Right ventricle myocardium inferior (tissue), 1 donor: Measurements from ENCODE around the gene TNFAIP8L3. TPM values are rescaled to one million over a fixed set of nuclear protein-coding genes. Genes with fewer than 3 reads are reported as not detected.

Source experiments
- ATAC-seq: fragments of 200-7000 bp; cut with Tn5 transposase; one replicate; pipeline ENCODE4 v1.9.1; 2020; ENCODE audit warnings: mild to moderate bottlenecking, moderate library complexity
- DNase-seq: peaks from one replicate; pipeline ENCODE4 v3.0.0; 2021; ENCODE audit errors: missing footprints
- intact Hi-C: fragments of 100-400 bp; cut with DNase I; formaldehyde crosslinking; loops from one replicate; pipeline ENCODE4 v1.11.0; 2022
- total RNA-seq: library from RNA; stranded (reverse); fragmentation: NEBNext Ultra II Directional; extraction: Animal tissue kit (Norgen Biotek cat#: 25700); gene quantifications from one replicate; pipeline ENCODE4 v1.2.1, GENCODE V29; 2021
- donor health status: DM: no; HTN: yes; CAD: no; lungs with severe emphysema.

TNFAIP8L3 gene
- total RNA-seq, 1 donor from 2014 or later: 8.5 TPM

- ATAC-seq (no peak), DNase-seq (no peak)
- intact Hi-C loops: no loop called here
Measured at GRCh38 chr15:51075826-51076523, 18.7 kb downstream of the TNFAIP8L3 start.

- DNase-seq (no peak), ATAC-seq (peak; percentile 86)
- intact Hi-C loops: no loop called here
Measured at GRCh38 chr15:51075364-51075763, 19.3 kb downstream of the TNFAIP8L3 start.

GRCh38 chr15:51074926-51075325 lies 19.8 kb downstream of the TNFAIP8L3 start:
- intact Hi-C loops: no loop called here
- no peak for ATAC-seq
- no peak for DNase-seq

GRCh38 chr15:51071578-51071977 lies 23.1 kb downstream of the TNFAIP8L3 start:
- no peak for DNase-seq
- no peak for ATAC-seq
- intact Hi-C loops: no loop called here

GRCh38 chr15:51069983-51070382 lies 24.7 kb downstream of the TNFAIP8L3 start:
- DNase-seq (no peak), ATAC-seq (no peak)
- intact Hi-C loops: no loop called here

- intact Hi-C loops: no loop called here
Measured at GRCh38 chr15:51067510-51067909, 27.2 kb downstream of the TNFAIP8L3 start.

GRCh38 chr15:51065781-51066180 lies 28.9 kb downstream of the TNFAIP8L3 start:
- no peak for DNase-seq
- intact Hi-C loops: no loop called here
- no peak for ATAC-seq

More at GRCh38 chr15:51067510-51067909, 27.2 kb downstream of the TNFAIP8L3 start:
- ATAC-seq: no peak
- no peak for DNase-seq

- ATAC-seq (no peak), DNase-seq (no peak)
- intact Hi-C loops: no loop called here
Measured at GRCh38 chr15:51065261-51065660, 29.4 kb downstream of the TNFAIP8L3 start.

GRCh38 chr15:51062736-51063135 lies 32.0 kb downstream of the TNFAIP8L3 start:
- ATAC-seq (no peak), DNase-seq (no peak)
- intact Hi-C loops: no loop called here

GRCh38 chr15:51060030-51060673 lies 34.6 kb downstream of the TNFAIP8L3 start:
- ATAC-seq: no peak
- intact Hi-C loops: no loop called here
- DNase-seq: no peak

- no peak for DNase-seq
- intact Hi-C loops: no loop called here
- ATAC-seq: no peak
Measured at GRCh38 chr15:51054535-51054934, 40.2 kb downstream of the TNFAIP8L3 start.

- intact Hi-C loops: no loop called here
- ATAC-seq (no peak), DNase-seq (no peak)
Measured at GRCh38 chr15:51053571-51053970, 41.1 kb downstream of the TNFAIP8L3 start.

- DNase-seq: peak; percentile 78
- peak; percentile 89 for ATAC-seq
- intact Hi-C loops: no loop called here
Measured at GRCh38 chr15:51051776-51052175, 42.9 kb downstream of the TNFAIP8L3 start.

GRCh38 chr15:51049081-51049480 lies 45.6 kb downstream of the TNFAIP8L3 start:
- DNase-seq (no peak), ATAC-seq (no peak)
- intact Hi-C loops: no loop called here

- ATAC-seq: no peak
- DNase-seq: no peak
- intact Hi-C loops: no loop called here
Measured at GRCh38 chr15:51048308-51048707, 46.4 kb downstream of the TNFAIP8L3 start.

GRCh38 chr15:51046799-51047449 lies 47.8 kb downstream of the TNFAIP8L3 start:
- intact Hi-C loops: no loop called here
- DNase-seq (no peak), ATAC-seq (no peak)

- DNase-seq: no peak
- intact Hi-C loops: no loop called here
- ATAC-seq: no peak
Measured at GRCh38 chr15:51046016-51046415, 48.7 kb downstream of the TNFAIP8L3 start.

- intact Hi-C loops: no loop called here
- ATAC-seq (no peak), DNase-seq (no peak)
Measured at GRCh38 chr15:51044037-51044727, 50.5 kb downstream of the TNFAIP8L3 start.

- no peak for ATAC-seq
- DNase-seq: no peak
- intact Hi-C loops: no loop called here
Measured at GRCh38 chr15:51038974-51039319, 55.8 kb downstream of the TNFAIP8L3 start.
